GM21529 (cell line): ENCODE results near the gene FRMD6.
"Not testable (repeated sequence)": the region's sequence is repeated elsewhere in the genome, so short reads cannot be mapped to it uniquely, and the experiment has no call there.

Source experiments
- ATAC-seq: cut with Tn5 transposase; IDR thresholded peaks from one replicate; pipeline ENCODE4 v1.9.1; 2021; ENCODE audit not compliant: unreplicated experiment

The FRMD6 gene

GRCh38 chr14:51717766-51718165 is 66.1 kb downstream of the FRMD6 start:
- ATAC-seq, result no peak

GRCh38 chr14:51719955-51720354 is 68.2 kb downstream of the FRMD6 start:
- no peak for ATAC-seq

- ATAC-seq, result no peak
These were observed 72.3 kb downstream of the FRMD6 start for GRCh38 chr14:51723990-51724389.

DNA sequence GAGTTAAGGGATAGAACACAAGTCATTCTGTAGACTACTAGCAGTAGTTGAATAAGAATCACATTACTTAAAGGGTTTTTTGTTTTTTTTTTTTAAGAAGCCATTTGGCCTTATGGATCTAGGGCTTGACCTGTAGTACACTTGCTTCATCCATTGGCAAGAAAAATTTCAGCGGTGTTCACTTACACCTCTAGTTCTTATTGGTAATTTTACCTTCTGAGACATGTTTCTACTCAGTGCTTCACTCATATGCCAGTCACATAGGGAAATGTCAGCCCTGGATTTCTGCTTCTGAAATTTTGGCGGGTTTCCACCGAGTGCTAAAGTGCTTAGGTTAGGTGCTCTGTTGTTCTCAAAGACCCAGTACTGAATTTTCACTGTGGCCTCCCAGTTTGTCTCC is 72.9 kb downstream of the FRMD6 start:
- ATAC-seq, result no peak

DNA sequence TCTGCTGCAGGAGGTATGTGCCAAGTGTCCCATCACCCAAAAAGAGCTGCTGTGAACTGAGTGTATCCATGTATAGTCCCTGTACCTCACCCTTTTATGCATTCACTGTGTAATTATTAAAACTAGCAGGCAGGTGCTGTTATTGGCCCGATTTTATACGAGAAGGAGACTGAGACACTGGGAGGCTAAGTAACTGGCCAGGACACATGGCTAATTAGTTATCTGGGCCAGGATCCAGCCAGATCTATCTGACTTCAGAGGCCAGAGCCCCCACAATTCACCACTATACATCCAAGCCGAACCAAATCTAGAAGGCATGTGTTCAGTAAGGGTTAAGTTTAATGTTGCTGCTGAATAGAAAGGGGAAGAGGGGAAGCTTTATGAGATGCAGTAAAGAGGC is 73.4 kb downstream of the FRMD6 start:
- ATAC-seq, result no peak

- no peak for ATAC-seq
These were observed 74.6 kb downstream of the FRMD6 start for GRCh38 chr14:51726166-51726899.

- ATAC-seq, result no peak
These were observed 75.8 kb downstream of the FRMD6 start for GRCh38 chr14:51727526-51727925.

GRCh38 chr14:51730098-51730497 is 78.4 kb downstream of the FRMD6 start:
- ATAC-seq, result no peak

GRCh38 chr14:51730684-51731083 is 79.0 kb downstream of the FRMD6 start:
- ATAC-seq, result no peak

GRCh38 chr14:51732494-51733112 is 80.9 kb downstream of the FRMD6 start:
- ATAC-seq, result no peak

- ATAC-seq, result no peak
These were observed 81.4 kb downstream of the FRMD6 start for GRCh38 chr14:51733147-51733546.

DNA sequence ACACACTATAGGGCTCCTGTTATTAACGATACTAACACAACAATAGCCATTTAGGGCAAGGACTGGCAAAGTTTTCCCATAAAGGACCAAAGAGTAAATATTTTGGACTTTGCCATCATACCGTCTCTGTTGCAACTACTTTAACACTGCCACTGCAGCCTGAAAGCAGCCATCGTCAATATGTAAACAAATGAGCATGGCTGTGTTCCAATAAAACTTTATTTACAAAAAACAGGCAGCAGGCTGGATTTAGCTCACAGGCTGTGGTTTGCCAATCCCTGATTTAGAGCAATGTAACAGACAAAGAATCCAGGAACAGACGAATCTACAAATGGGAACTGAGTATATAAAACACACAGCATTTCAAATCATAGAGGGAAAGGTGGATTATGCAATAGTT is 84.1 kb downstream of the FRMD6 start:
- no peak for ATAC-seq

DNA sequence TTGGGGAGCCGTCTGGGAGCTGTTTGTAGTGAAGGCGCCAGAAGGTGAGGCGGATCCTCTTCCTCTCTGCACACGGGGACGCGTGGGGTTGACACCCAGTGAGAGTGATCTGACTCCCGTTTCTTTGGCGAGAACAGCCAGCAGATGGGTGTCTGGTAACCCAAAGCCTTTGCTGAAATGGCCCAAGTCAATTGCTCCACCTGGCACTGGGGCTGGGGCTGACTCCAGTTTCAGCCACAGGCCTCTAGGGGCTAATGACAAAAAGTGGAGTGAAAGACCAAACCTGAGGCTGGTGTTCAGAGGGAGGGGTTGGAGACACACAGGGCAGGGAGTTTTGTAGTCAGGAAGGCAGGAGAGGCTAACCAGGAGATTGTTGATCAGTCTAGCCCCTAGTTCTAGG is 87.0 kb downstream of the FRMD6 start:
- ATAC-seq, result peak; percentile 71

DNA sequence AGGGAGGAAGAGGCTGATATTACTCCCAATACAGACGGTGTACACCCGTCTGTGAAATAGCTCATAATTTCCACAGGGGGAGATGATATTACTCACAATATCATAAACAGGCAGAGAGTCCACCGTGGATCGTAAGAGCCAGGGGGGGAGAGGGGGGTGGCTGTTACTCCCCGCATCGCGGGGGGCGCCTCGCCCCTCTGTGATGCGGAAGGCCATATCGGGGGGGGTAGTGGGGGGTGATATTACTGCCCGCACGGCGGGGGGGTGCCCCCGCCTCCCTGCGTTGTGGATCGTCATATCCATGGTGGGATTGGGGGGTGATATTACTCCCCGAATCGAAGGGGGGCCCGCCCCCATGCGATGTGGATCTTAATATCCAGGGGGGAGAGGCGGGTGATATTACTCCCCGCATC is 91.9 kb downstream of the FRMD6 start:
- ATAC-seq, result no peak

GRCh38 chr14:51744372-51745130 is 92.8 kb downstream of the FRMD6 start:
- no peak for ATAC-seq

DNA sequence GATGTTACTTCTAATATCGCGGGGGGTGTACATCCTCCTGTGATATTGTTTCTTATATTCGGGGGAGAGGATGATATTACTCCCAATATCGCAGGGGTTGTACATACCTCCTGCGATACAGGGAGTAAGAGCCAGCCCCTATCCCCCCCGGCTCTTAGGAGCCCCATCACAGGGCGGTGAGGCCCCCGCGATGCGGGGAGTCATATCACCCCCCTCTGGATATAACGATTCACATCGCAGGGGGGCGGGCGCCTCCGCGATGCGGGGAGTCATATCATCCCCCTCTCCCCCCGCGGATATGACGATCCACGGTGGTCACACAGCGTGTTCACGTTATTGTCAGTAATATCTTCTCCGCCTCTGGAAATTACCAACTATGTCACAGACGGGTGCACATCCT is 95.1 kb downstream of the FRMD6 start:
- ATAC-seq, result not testable (repeated sequence)

GRCh38 chr14:51750542-51750941 is 98.8 kb downstream of the FRMD6 start:
- ATAC-seq, result no peak

GRCh38 chr14:51751611-51752345 is 100.1 kb downstream of the FRMD6 start:
- ATAC-seq, result not testable (repeated sequence)

DNA sequence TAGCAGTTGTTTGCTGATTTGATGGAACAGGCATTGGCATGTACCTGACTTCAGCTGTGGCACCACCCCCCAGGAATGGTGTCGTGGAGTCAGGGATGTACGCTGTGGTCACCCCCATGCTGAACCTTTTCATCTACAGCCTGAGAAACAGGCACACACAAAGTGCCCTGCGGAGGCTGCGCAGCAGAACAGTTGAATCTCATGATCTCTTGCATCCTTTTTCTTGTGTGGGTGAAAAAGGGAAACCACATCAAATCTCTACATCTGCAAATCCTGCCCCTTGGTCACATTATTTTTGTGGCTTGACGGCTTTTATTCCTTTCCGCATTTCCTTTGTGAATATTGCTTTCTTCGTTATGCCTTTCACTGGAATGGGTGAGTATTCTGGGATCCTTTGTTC is 106.0 kb downstream of the FRMD6 start:
- ATAC-seq, result not testable (repeated sequence)

DNA sequence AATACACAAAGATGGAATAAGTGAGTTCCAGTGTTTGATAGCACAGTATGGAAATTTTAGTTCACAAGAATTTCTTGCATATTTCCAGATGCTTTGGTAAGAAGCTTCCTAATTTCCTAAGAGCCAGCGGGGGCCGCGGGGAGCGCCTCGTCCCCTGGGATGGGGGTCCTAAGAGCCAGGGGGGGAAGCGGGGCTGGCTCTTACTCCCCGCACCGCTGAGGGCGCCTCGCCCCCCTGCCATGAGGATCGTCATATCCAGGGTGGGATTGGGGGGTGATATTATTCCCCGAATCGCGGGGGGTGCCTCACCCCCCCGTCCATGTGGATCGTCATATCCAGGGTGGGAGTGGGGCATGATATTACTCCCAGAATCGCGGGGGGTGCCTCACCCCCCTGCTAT is 108.2 kb downstream of the FRMD6 start:
- ATAC-seq, result no peak

DNA sequence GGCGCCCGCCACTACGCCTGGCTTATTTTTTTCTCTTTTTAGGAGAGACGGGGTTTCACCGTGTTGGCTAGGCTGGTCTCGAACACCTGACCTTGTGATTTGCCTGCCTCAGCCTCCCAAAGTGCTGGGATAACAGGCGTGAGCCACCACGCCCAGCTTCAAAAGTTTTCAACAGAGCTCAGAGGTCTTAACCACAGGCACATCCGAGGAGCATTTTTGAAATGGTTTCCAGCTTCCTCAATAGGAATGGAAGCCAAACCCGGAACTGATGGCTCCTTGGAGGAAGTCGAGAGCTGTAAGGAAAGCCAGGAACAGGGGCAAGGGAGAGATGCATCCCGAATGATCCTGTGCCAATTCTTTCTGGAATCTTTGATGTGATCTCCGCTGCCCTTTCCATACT is 114.0 kb downstream of the FRMD6 start:
- ATAC-seq, result not testable (repeated sequence)
